GM12875 (cell line): ENCODE data around the gene JMJD6.

ENCODE experiments used
- H3K4me3 ChIP-seq: one replicate; pipeline ENCODE4 v1.5.1; 2011; ENCODE audit warnings: low read depth, low read length, control low read depth
- CTCF ChIP-seq: IDR thresholded peaks from 2 replicates; pipeline ENCODE4 v1.5.1; 2011; ENCODE audit warnings: low read depth, mild to moderate bottlenecking, control low read depth, inconsistent platforms, low read length, moderate library complexity, borderline replicate concordance; ENCODE audit not compliant: insufficient read depth

The JMJD6 gene

GRCh38 chr17:76706817-76707216 is 19.6 kb downstream of the JMJD6 start:
- TF ChIP-seq CTCF = no peak
- H3K4me3 ChIP-seq = no peak overlapping the region

GRCh38 chr17:76704805-76705204 is 21.6 kb downstream of the JMJD6 start:
- no peak overlapping the region for H3K4me3 ChIP-seq
- no peak for TF ChIP-seq CTCF

GRCh38 chr17:76702941-76703637 is 23.3 kb downstream of the JMJD6 start:
- no peak for TF ChIP-seq CTCF
- H3K4me3 ChIP-seq = no peak overlapping the region

- TF ChIP-seq CTCF = no peak
- H3K4me3 ChIP-seq = no peak overlapping the region
These were observed 24.3 kb downstream of the JMJD6 start for GRCh38 chr17:76702076-76702475.

- H3K4me3 ChIP-seq = no peak overlapping the region
- TF ChIP-seq CTCF = no peak
These were observed 24.9 kb downstream of the JMJD6 start for GRCh38 chr17:76701471-76701967.

- no peak overlapping the region for H3K4me3 ChIP-seq
These were observed 25.6 kb downstream of the JMJD6 start for GRCh38 chr17:76700617-76701470.

More at GRCh38 chr17:76700617-76701470, 25.6 kb downstream of the JMJD6 start:
- no peak for TF ChIP-seq CTCF
